Stimulated activated effector memory CD8-positive, alpha-beta T cell treated with anti-CD3 and anti-CD28 coated beads, Interleukin-12 subunit alpha, Interleukin-12 subunit beta, amount 100 ng/mL, for 72 hours (primary cell): Measurements from ENCODE around the gene SMIM17.

Experiments
- ATAC-seq: fragments of 150-1000 bp; cut with Tn5 transposase; 2 replicates; pipeline ENCODE4 v1.10.0; 2021
- DNase-seq, 2 donors: peaks; one replicate each; pipeline ENCODE4 v3.0.0; 2021 to 2022; ENCODE audit warnings: low spot score in 2 of 2
- H3K27ac Mint-ChIP-seq: one replicate; pipeline ENCODE4 v1.8.0; 2022; ENCODE audit warnings: mild to moderate bottlenecking, mixed read lengths
- H3K36me3 Mint-ChIP-seq: one replicate; pipeline ENCODE4 v1.8.0; 2022; ENCODE audit warnings: mild to moderate bottlenecking, mixed read lengths
- H3K4me1 Mint-ChIP-seq: one replicate; pipeline ENCODE4 v1.8.0; 2022; ENCODE audit warnings: mixed read lengths
- H3K4me3 Mint-ChIP-seq: one replicate; pipeline ENCODE4 v1.8.0; 2022; ENCODE audit warnings: mild to moderate bottlenecking, mixed read lengths
- H3K9me3 Mint-ChIP-seq: one replicate; pipeline ENCODE4 v1.8.0; 2022; ENCODE audit warnings: mixed read lengths

The SMIM17 gene

GRCh38 chr19:56642711-56643459 is at the start of gene SMIM17:
SMIM17 (plus strand) TSS chr19:56643159; CDS start chr19:56645668, 2,509 bp downstream.
- ATAC-seq (no peak), DNase-seq (no peak)
- no peaks in the 10 kb centered on the region for H3K4me1 Mint-ChIP-seq
- H3K4me3 Mint-ChIP-seq, result no peak within 1 kb of the TSS
- H3K27ac Mint-ChIP-seq, result no peak within 1 kb of the TSS
- no peaks in the 10 kb centered on the region for H3K36me3 Mint-ChIP-seq
- H3K9me3 Mint-ChIP-seq, result peaks cover 40% of the 10 kb centered on the region

- H3K9me3 Mint-ChIP-seq, result peaks cover 13% of the 10 kb centered on the region
- ATAC-seq (no peak), DNase-seq (no peak)
- peak overlapping the region; percentile 88 for H3K4me3 Mint-ChIP-seq
- H3K36me3 Mint-ChIP-seq, result peaks cover 20% of the 10 kb centered on the region
- peaks cover 32% of the 10 kb centered on the region for H3K4me1 Mint-ChIP-seq
- peak overlapping the region; percentile 93 for H3K27ac Mint-ChIP-seq
Observed at GRCh38 chr19:56594446-56594782, 48.5 kb upstream of the SMIM17 start.

GRCh38 chr19:56594783-56595547 is 48.0 kb upstream of the SMIM17 start, which contains the start of gene ZNF71:
ZNF71 (plus strand) TSS chr19:56595302; CDS start chr19:56601559, 6,257 bp downstream.
- Mint-ChIP-seq H3K9me3 (peaks cover 13% of the 10 kb centered on the region), H3K27ac (peak within 1 kb of the TSS; percentile 93), H3K4me1 (peaks cover 32% of the 10 kb centered on the region), H3K4me3 (peak within 1 kb of the TSS; percentile 88), H3K36me3 (peaks cover 24% of the 10 kb centered on the region)
- ATAC-seq (peak; percentile 95), DNase-seq (peak; percentile 83 to 92)

- H3K9me3 Mint-ChIP-seq, result peaks cover 14% of the 10 kb centered on the region
- H3K27ac Mint-ChIP-seq, result peak overlapping the region; percentile 93
Observed at GRCh38 chr19:56595548-56595899, 47.4 kb upstream of the SMIM17 start.

GRCh38 chr19:56596676-56597075 is 46.3 kb upstream of the SMIM17 start:
- Mint-ChIP-seq H3K27ac (no peak overlapping the region), H3K36me3 (peaks cover 35% of the 10 kb centered on the region), H3K4me1 (peaks cover 38% of the 10 kb centered on the region), H3K9me3 (peaks cover 14% of the 10 kb centered on the region), H3K4me3 (peak overlapping the region; percentile 88)
- ATAC-seq, result no peak
- no peak for DNase-seq

More at GRCh38 chr19:56595548-56595899, 47.4 kb upstream of the SMIM17 start:
- no peak for DNase-seq
- H3K36me3 Mint-ChIP-seq, result peaks cover 27% of the 10 kb centered on the region
- peak overlapping the region; percentile 88 for H3K4me3 Mint-ChIP-seq
- ATAC-seq, result peak; percentile 59
- H3K4me1 Mint-ChIP-seq, result peaks cover 32% of the 10 kb centered on the region

- peak overlapping the region; percentile 19 for H3K27ac Mint-ChIP-seq
- peaks cover 14% of the 10 kb centered on the region for H3K9me3 Mint-ChIP-seq
- no peak overlapping the region for H3K4me3 Mint-ChIP-seq
- DNase-seq (no peak), ATAC-seq (no peak)
- peaks cover 45% of the 10 kb centered on the region for H3K36me3 Mint-ChIP-seq
- peaks cover 39% of the 10 kb centered on the region for H3K4me1 Mint-ChIP-seq
Observed at GRCh38 chr19:56597696-56598095, 45.3 kb upstream of the SMIM17 start.

GRCh38 chr19:56601375-56601774 is 41.6 kb upstream of the SMIM17 start:
- H3K9me3 Mint-ChIP-seq, result peaks cover 26% of the 10 kb centered on the region
- no peak for ATAC-seq
- no peak overlapping the region for H3K4me3 Mint-ChIP-seq
- no peak overlapping the region for H3K27ac Mint-ChIP-seq
- H3K4me1 Mint-ChIP-seq, result peaks cover 23% of the 10 kb centered on the region
- DNase-seq, result no peak
- peaks cover 42% of the 10 kb centered on the region for H3K36me3 Mint-ChIP-seq

GRCh38 chr19:56603829-56604228 is 39.1 kb upstream of the SMIM17 start:
- H3K4me3 Mint-ChIP-seq, result no peak overlapping the region
- no peak for DNase-seq
- H3K4me1 Mint-ChIP-seq, result peaks cover 14% of the 10 kb centered on the region
- ATAC-seq, result no peak
- no peak overlapping the region for H3K27ac Mint-ChIP-seq
- peaks cover 37% of the 10 kb centered on the region for H3K36me3 Mint-ChIP-seq
- H3K9me3 Mint-ChIP-seq, result peaks cover 24% of the 10 kb centered on the region

- H3K4me3 Mint-ChIP-seq, result no peak overlapping the region
- ATAC-seq (no peak), DNase-seq (no peak)
- H3K36me3 Mint-ChIP-seq, result peaks cover 7% of the 10 kb centered on the region
- peaks cover 11% of the 10 kb centered on the region for H3K4me1 Mint-ChIP-seq
- H3K9me3 Mint-ChIP-seq, result peaks cover 29% of the 10 kb centered on the region
- no peak overlapping the region for H3K27ac Mint-ChIP-seq
Observed at GRCh38 chr19:56608274-56608964, 34.5 kb upstream of the SMIM17 start.

- Mint-ChIP-seq H3K4me1 (peaks cover 11% of the 10 kb centered on the region), H3K9me3 (peaks cover 33% of the 10 kb centered on the region), H3K27ac (no peak overlapping the region), H3K4me3 (no peak overlapping the region), H3K36me3 (peaks cover 25% of the 10 kb centered on the region)
- no peak for ATAC-seq
- DNase-seq, result no peak
Observed at GRCh38 chr19:56611288-56611687, 31.7 kb upstream of the SMIM17 start.

GRCh38 chr19:56612737-56613136 is 30.2 kb upstream of the SMIM17 start:
- DNase-seq, result no peak
- ATAC-seq, result no peak
- H3K9me3 Mint-ChIP-seq, result peaks cover 38% of the 10 kb centered on the region
- H3K4me3 Mint-ChIP-seq, result no peak overlapping the region
- H3K4me1 Mint-ChIP-seq, result peaks cover 17% of the 10 kb centered on the region
- H3K36me3 Mint-ChIP-seq, result peaks cover 25% of the 10 kb centered on the region
- no peak overlapping the region for H3K27ac Mint-ChIP-seq

GRCh38 chr19:56613639-56614038 is 29.3 kb upstream of the SMIM17 start:
- peaks cover 35% of the 10 kb centered on the region for H3K9me3 Mint-ChIP-seq
- H3K4me1 Mint-ChIP-seq, result peaks cover 17% of the 10 kb centered on the region
- H3K4me3 Mint-ChIP-seq, result no peak overlapping the region
- DNase-seq (no peak), ATAC-seq (no peak)
- H3K27ac Mint-ChIP-seq, result no peak overlapping the region
- peaks cover 25% of the 10 kb centered on the region for H3K36me3 Mint-ChIP-seq

- Mint-ChIP-seq H3K9me3 (peaks cover 29% of the 10 kb centered on the region), H3K36me3 (peaks cover 36% of the 10 kb centered on the region), H3K27ac (no peak overlapping the region), H3K4me3 (no peak overlapping the region), H3K4me1 (peaks cover 12% of the 10 kb centered on the region)
- ATAC-seq, result no peak
- DNase-seq, result no peak
Observed at GRCh38 chr19:56617531-56617930, 25.4 kb upstream of the SMIM17 start.

- Mint-ChIP-seq H3K4me3 (no peak overlapping the region), H3K27ac (no peak overlapping the region), H3K9me3 (peaks cover 20% of the 10 kb centered on the region)
Observed at GRCh38 chr19:56619121-56619520, 23.8 kb upstream of the SMIM17 start.

GRCh38 chr19:56622374-56622773 is 20.6 kb upstream of the SMIM17 start:
- H3K27ac Mint-ChIP-seq, result no peak overlapping the region
- peaks cover 8% of the 10 kb centered on the region for H3K9me3 Mint-ChIP-seq

More at GRCh38 chr19:56619121-56619520, 23.8 kb upstream of the SMIM17 start:
- H3K4me1 Mint-ChIP-seq, result peaks cover 5% of the 10 kb centered on the region
- DNase-seq, result no peak
- H3K36me3 Mint-ChIP-seq, result peaks cover 36% of the 10 kb centered on the region
- no peak for ATAC-seq

More at GRCh38 chr19:56622374-56622773, 20.6 kb upstream of the SMIM17 start:
- ATAC-seq (no peak), DNase-seq (no peak)
- peaks cover 31% of the 10 kb centered on the region for H3K36me3 Mint-ChIP-seq
- no peaks in the 10 kb centered on the region for H3K4me1 Mint-ChIP-seq
- no peak overlapping the region for H3K4me3 Mint-ChIP-seq
